Mesothelial cell of epicardium (in vitro differentiated cells): ENCODE data around the gene MAGI1. TPM values are rescaled to one million over a fixed set of nuclear protein-coding genes. Genes with fewer than 3 reads are reported as not detected.
A peak's percentile ranks its signal among the peaks of the same experiment; 100 is the strongest.

Experiments
- DNase-seq, 2 experiments: peaks; one replicate each; pipeline ENCODE4 v3.0.0; 2021; ENCODE audit warnings: low spot score in 2 of 2; ENCODE audit not compliant: unreplicated experiment in 2 of 2
- H3K27ac Mint-ChIP-seq: 2 replicates; pipeline ENCODE4 v1.8.0; 2021; ENCODE audit warnings: mixed read lengths
- H3K27me3 Mint-ChIP-seq: 2 replicates; pipeline ENCODE4 v1.8.0; 2021; ENCODE audit warnings: low read depth, mixed read lengths
- H3K36me3 Mint-ChIP-seq: 2 replicates; pipeline ENCODE4 v1.8.0; 2021; ENCODE audit warnings: mixed read lengths
- H3K4me1 Mint-ChIP-seq: 2 replicates; pipeline ENCODE4 v1.8.0; 2021; ENCODE audit warnings: mixed read lengths
- H3K4me3 Mint-ChIP-seq: 2 replicates; pipeline ENCODE4 v1.8.0; 2021; ENCODE audit warnings: mild to moderate bottlenecking, moderate library complexity, mixed read lengths
- H3K9me3 Mint-ChIP-seq: 2 replicates; pipeline ENCODE4 v1.8.0; 2021; ENCODE audit warnings: mixed read lengths
- total RNA-seq: library from RNA; stranded (reverse); gene quantifications from 3 replicates; pipeline ENCODE4 v1.2.1, GENCODE V29; 2021
- TF ChIP-seq, protein P1 (sequence below): fragments of 200-600 bp; sonication (generic); IDR thresholded peaks from one replicate; pipeline ENCODE4 v1.5.0; 2021; ENCODE audit warnings: antibody characterized with exemption; ENCODE audit not compliant: unreplicated experiment

MAGI1 gene
- total RNA-seq, 1 donor from 2014 or later: 65.6 TPM

DNA sequence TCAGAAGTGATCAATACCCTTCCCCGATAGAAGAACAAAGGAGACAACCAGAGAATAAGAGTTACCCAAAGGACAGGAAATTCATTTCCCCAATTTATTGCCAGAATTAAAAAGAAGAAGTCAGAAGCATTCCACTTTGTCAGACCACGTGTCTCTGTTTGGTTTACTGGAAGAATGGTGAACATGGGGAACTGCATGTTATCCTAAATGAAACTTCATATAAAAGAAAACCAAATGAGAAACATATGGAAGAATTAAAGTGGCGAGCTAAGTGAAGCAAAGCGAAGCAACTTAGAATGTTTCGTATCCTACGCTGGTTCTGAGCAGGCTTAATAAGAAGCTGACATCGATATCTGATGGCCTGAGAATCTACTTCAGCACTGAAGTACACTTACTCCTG, 190.7 kb downstream of the MAGI1 start:
- no peaks in the 10 kb centered on the region for H3K27me3 Mint-ChIP-seq
- no peak for DNase-seq
- TF ChIP-seq, protein P1, sequence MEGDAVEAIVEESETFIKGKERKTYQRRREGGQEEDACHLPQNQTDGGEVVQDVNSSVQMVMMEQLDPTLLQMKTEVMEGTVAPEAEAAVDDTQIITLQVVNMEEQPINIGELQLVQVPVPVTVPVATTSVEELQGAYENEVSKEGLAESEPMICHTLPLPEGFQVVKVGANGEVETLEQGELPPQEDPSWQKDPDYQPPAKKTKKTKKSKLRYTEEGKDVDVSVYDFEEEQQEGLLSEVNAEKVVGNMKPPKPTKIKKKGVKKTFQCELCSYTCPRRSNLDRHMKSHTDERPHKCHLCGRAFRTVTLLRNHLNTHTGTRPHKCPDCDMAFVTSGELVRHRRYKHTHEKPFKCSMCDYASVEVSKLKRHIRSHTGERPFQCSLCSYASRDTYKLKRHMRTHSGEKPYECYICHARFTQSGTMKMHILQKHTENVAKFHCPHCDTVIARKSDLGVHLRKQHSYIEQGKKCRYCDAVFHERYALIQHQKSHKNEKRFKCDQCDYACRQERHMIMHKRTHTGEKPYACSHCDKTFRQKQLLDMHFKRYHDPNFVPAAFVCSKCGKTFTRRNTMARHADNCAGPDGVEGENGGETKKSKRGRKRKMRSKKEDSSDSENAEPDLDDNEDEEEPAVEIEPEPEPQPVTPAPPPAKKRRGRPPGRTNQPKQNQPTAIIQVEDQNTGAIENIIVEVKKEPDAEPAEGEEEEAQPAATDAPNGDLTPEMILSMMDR: no peak

DNA sequence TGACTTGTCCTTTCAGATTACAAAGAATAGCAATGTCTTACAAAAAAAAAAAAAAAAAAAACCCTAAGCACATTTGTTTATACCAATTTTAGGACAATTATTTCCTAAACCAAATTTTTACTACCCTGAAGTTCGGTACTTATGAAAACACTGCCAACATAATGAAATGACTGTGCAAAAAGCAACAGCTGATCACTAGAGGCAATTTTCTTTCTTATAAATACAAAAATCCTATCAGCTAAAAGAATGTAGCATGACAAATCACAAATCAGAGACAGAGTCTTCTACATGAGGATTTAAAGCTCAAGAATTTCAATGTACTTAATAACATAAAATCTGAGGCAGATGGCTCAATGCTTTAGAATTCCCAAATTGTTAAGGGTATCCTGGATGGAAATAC, 191.8 kb downstream of the MAGI1 start:
- Mint-ChIP-seq H3K27ac (peak overlapping the region; percentile 86), H3K36me3 (no peaks in the 10 kb centered on the region), H3K27me3 (no peaks in the 10 kb centered on the region), H3K9me3 (peaks cover 11% of the 10 kb centered on the region), H3K4me1 (peaks cover 56% of the 10 kb centered on the region), H3K4me3 (no peak overlapping the region)
- TF ChIP-seq, protein P1: no peak
- no peak for DNase-seq

More for the DNA sequence above, 190.7 kb downstream of the MAGI1 start:
- Mint-ChIP-seq H3K4me3 (no peak overlapping the region), H3K27ac (peak overlapping the region; percentile 81), H3K4me1 (peaks cover 60% of the 10 kb centered on the region), H3K36me3 (no peaks in the 10 kb centered on the region), H3K9me3 (peaks cover 7% of the 10 kb centered on the region)

DNA sequence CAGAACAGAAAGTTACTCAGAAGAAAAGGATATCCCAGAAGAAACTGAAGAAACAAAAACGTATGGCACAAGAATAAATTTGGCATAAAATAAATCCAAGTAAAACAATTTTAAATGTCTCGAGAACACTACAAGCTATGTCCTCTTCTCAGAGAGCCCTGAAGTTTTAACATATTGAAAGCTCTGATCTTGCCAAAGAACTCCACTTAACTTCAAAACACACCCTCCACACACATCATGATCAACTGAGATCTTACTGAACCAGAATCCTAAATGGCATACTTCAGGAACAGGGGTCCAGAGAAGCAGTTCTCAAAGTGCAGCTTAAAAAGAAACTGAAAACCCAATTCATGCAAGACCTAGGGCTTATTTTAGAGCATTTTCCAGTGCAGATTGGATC, 194.3 kb downstream of the MAGI1 start:
- Mint-ChIP-seq H3K4me3 (no peak overlapping the region), H3K27me3 (no peaks in the 10 kb centered on the region), H3K36me3 (peaks cover 1% of the 10 kb centered on the region), H3K4me1 (peaks cover 32% of the 10 kb centered on the region), H3K27ac (no peak overlapping the region), H3K9me3 (peaks cover 14% of the 10 kb centered on the region)
- TF ChIP-seq, protein P1: no peak
- no peak for DNase-seq

DNA sequence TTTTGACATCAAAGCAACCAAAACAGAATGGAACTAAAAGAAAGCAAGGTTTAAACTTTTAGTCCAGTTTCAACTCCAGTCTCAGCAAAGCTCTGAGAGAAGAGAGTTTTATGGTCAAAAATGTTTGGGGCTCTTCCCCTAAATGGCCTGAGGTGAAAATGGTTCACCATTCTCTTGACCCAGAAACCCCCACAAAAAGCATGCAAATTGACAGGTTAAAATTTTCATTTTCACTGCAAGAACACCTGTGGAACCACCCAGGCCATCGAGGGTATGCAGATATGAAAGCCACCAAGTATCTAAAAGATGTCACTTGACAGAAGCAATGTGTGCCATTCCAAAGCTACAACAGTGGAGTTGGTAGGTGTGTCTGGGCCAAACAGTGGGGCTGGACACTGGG, 195.0 kb downstream of the MAGI1 start:
- H3K27ac Mint-ChIP-seq: no peak overlapping the region
- peaks cover 1% of the 10 kb centered on the region for H3K36me3 Mint-ChIP-seq
- no peak overlapping the region for H3K4me3 Mint-ChIP-seq
- peaks cover 30% of the 10 kb centered on the region for H3K4me1 Mint-ChIP-seq
- TF ChIP-seq, protein P1: no peak
- DNase-seq: no peak
- no peaks in the 10 kb centered on the region for H3K27me3 Mint-ChIP-seq
- peaks cover 14% of the 10 kb centered on the region for H3K9me3 Mint-ChIP-seq

DNA sequence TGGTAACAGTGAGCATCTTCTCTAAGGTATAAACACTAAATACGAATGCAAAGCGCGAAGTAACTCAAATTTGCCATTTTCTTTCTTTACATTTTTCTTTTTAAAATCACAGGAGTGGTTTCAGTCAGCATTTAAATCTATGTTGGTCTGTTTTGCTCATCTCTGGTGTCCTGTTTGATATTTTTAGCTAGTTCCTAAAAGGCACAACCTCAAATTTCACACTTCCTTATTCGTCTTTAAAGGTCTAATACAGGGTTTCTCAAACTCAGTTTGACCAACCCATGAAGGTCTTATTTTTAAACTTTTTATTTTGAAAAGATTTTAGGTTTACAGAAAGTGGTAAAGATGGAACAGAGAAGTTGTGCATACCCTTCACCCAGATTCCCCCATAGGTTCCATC, 201.1 kb downstream of the MAGI1 start:
- H3K4me1 Mint-ChIP-seq: peaks cover 17% of the 10 kb centered on the region
- no peak for DNase-seq
- no peak overlapping the region for H3K27ac Mint-ChIP-seq
- TF ChIP-seq, protein P1: no peak
- no peaks in the 10 kb centered on the region for H3K27me3 Mint-ChIP-seq
- H3K9me3 Mint-ChIP-seq: peaks cover 11% of the 10 kb centered on the region
- no peak overlapping the region for H3K4me3 Mint-ChIP-seq
- peaks cover 9% of the 10 kb centered on the region for H3K36me3 Mint-ChIP-seq

DNA sequence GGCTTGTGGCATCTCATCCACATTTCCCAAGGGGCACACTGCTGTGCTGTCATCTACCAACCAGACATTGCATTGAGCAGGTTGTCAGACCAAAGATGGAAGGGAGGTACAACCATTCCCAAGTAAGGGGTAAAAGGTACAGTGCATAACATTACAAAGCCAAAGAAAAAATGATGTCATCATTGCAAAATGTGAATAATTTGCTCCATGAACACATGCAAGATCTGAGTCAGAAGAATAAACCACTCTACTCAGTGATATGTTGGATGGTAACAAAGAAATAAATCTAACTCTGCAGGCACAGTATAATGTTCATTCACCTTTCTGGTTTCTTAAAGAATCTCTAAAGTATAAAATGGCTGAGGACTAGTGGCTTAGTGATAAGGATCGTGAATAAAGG, 202.7 kb downstream of the MAGI1 start:
- TF ChIP-seq, protein P1: no peak
- peaks cover 8% of the 10 kb centered on the region for H3K36me3 Mint-ChIP-seq
- H3K27ac Mint-ChIP-seq: no peak overlapping the region
- peaks cover 11% of the 10 kb centered on the region for H3K9me3 Mint-ChIP-seq
- no peak overlapping the region for H3K4me3 Mint-ChIP-seq
- H3K4me1 Mint-ChIP-seq: peaks cover 31% of the 10 kb centered on the region
- DNase-seq: no peak
- H3K27me3 Mint-ChIP-seq: no peaks in the 10 kb centered on the region
